Measurements from ENCODE around the gene JUND. TPM values are rescaled to one million over a fixed set of nuclear protein-coding genes. Genes with fewer than 3 reads are reported as not detected.

The JUND gene
- total RNA-seq, 1 donor from 2014 or later, result 68.3 TPM

DNA sequence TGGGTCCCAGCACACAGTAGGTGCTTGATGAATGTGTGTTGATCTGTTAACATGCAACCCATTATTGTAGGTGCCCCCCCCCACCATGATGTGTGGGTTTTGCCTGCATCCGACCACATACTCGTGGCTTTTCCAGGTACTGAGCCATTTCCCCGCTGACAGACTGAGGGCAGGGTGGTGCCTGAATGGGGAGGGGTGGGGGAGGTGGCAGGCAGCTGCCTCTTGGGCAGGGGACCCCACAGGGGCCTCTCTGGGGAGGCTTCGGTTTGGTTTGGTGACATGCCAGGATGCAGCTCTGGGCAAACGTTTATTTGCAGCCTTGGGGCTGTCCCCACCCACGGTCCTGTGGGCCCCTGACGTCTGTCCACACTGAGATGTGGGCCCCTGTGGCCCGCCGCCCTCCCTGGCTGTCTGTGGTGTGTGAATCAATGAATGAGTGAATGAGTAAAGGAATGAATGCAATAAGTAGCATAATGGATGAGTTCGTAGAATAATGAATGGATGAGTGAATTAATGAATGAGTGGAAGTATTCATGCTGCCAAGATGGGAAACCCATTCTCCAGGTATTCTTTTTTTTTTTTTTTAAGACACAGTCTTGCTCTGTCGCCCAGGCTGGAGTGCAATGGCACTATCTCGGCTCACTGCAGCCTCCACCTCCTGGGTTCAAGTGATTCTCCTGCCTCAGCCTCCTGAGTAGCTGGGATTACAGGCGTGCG, 9.0 kb upstream of the JUND start:
- no peak for DNase-seq (ENCODE audit: low read depth in 2 of 2)

DNA sequence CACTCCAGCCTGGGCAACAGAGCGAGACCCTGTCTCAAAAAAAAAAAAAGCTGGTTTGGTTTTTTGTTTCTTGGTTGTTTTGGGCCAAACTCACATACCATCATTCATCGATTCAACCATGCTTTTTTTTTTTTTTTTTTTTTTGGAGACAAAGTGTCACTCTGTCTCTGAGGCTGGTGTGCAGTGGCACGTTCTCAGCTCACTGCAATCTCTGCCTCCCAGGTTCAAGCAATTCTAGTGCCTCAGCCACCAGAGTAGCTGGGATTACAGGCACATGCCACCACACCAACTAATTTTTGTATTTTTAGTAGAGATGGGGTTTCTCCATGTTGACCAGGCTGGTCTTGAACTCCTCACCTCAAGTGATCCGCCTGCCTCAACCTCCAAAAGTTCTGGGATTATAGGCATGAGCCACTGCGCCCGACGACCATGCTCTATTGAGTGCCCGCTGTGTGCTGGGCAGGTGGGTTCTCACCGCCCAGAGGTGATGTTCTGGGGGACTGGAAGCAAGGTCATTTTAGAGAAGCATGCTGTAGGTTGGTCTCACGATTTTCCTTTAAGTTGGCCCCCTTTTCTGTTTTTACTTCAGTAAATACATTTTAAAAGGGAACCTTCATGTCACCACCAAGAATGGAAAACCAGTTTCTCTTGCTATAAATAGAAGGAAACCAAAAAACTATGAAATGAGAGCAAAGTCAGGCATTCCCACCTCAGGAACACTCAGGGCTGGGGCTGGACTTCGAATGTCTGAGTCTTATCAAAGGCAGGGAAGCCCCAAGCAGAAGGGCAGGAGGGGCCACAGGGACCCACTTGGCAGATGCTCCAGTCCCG, 8.3 kb upstream of the JUND start:
- no peak for DNase-seq (ENCODE audit: low read depth in 2 of 2)

DNA sequence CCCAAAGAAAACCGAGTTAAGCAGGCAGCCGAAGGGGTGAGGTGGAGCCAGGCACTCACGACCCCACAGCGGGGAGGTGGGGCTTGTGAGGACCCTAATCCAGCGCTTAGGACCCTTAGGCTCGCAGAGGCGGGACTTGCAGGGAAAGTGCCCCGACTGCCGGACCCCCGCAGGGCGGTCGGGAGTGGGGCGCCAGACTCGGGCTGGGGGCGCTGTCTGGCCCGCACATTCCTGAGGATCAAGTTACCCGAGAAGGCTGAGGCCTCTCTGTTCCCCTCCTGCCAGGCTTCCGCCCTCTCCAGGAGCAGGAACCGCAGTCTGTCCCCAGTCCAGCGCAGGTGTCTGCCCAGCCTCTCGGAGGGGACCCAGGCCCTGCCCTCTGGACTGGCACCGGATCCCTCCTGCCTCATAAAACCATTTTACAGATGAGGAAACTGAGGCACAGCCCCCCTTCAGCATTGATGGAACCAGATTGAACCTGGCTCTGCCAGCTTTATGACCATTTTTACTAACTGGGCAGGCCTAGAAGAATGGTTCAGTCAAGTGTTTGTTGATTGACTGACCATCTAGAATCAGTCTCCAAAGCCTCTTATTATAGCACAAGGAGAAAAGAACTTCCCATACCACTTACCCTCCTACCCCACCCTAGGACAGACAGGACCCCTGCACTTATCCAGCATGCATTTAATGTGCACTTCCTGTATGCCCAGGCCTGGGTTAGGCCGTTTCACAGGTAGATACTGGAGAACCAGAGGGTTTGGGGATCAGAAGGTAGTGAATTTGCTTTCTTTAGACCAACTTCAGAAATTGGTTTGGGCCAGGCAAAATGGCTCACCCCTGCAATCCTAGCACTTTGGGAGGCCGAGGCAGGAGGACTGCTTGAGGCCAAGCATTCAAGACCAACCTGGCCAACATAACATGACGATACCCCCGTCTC, 6.7 kb upstream of the JUND start:
- DNase-seq (ENCODE audit: low read depth in 2 of 2), result no peak

DNA sequence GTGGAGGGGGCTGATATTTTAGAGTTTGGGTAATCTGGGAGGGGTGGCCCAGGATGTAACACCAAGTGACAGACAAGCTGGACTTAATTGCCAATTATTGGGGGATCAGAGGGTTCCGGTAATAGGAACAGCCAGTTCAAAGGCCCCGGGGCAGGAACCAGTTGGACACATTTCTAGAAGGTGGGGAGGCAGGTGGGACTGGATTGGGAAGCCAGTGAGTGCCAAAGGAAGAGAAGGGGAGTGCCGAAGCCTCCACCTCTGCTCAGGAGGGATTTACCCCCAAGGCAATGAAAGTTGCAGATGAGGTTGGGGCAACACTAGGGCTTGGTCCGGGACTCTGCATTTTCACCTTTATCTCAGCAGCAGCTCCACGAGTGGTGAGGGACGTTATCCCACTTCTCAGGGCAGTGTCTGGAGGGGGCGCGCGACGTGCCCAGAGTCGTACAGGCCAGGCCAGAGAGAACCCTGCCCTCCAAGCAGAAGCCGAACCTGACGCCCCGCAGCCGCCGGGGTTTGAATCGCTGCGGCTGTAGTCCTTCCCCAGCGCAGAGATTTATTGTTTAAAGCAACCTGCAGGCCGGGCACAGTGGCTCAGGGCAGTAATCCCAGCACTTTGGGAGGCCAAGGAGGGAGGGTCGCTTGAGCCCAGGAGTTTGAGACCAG, 5.7 kb upstream of the JUND start:
- no peak for DNase-seq (ENCODE audit: low read depth in 2 of 2)

DNA sequence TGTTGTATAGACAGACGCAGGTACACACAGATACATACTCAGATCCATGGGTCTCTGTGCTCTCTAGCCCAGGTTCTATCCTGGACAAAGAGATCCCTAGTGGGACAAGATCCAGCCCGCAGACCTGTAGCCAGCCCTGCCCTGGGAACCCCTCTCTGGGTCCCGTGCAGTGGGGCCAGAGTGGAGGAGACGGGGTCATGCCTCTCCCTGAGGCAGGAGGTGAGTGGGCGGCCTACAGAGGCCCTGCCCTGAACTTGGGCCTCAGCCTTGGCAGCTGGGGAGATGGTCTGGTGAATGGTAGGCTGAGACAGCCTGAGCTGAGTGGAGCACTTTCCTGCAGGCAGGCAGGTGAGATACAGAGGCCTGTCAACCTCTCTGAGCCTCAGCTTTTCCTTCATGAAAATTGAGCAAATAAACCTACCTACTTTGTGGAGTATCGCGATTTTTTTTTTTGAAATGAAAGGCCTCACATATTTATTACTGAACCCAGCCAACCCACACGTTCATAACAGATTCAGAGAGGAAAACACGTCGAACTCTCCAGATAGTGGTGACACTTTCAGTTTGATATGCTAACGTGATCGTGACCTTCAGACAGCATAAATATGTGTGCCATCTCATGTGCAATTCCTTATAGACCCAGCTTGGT, 3.4 kb upstream of the JUND start:
- no peak for DNase-seq (ENCODE audit: low read depth in 2 of 2)

DNA sequence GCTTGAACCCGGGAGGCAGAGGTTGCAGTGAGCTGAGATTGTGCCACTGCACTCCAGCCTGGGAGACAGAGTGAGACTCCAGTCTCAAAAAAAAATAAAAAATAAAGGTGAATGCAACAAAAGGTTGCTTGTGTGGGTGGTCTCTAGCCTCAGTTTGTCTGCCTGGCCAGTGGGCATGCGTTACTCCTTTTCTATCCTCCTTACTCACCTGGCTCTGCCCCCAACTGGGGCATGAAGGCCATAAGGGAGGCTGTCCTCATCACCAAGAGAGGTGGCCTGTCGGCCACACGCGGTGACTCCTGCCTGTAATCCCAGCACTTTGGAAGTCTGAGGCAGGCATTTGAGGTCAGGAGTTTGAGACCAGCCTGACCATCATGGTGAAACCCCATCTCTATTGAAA, 1.9 kb upstream of the JUND start:
- no peak for DNase-seq (ENCODE audit: low read depth in 2 of 2)

DNA sequence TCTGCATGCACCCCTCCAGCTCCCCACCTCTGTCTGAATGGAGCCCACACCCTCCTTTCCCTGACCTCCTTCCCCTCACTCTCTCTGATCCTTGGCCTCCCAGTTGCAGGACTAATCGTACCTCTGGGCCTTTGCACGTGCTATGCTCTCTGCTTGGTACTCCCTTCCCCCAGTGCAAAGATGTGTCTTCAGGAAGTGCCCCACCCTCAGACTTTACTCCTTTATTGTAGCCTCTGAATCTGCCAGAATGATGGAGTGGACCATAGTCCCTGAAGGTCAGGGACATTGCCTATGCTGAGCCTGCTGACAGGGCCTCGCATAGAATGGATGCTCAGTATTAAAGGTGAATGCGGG, 1.3 kb upstream of the JUND start:
- DNase-seq (ENCODE audit: low read depth in 2 of 2), result no peak

DNA sequence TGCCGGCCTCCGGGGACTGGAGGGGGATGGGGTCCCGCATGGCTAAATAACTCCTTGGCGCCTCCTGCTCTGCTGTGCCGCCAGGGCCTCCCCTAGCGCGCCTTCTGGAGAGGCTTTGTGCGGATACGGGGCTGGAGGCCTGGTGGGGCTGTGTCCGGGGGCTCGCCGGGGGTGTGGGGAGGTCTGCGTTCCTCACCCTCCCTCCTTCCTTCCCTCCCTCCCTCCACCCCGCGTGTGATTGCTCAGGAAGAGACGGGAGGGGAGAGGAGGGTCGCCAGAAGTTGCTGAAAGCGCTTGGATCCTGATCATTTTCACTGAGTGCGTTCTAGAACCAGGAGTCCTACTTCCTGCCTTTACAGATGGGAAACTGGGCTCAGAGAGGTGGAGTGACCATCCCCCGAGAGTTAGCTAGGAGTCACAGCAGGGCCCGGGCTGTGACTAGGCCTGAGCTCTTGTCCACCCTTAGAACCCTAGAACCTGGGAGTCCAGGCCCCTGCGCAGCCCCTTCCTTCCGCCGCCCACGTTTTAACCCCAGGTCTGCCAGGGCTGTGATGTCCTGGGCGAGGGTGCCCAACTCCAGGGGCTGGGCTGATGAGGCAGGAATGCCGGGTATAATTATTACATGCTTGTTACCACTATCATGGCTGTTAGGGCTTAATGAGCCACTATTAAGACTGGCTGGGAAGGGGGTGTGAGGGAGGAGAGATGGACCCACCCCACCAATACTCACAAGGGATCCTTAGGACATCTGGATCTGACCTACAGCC, 782 bp upstream of the JUND start:
- DNase-seq (ENCODE audit: low read depth in 2 of 2), result peak in 1 of 2 donors; percentile 65

DNA sequence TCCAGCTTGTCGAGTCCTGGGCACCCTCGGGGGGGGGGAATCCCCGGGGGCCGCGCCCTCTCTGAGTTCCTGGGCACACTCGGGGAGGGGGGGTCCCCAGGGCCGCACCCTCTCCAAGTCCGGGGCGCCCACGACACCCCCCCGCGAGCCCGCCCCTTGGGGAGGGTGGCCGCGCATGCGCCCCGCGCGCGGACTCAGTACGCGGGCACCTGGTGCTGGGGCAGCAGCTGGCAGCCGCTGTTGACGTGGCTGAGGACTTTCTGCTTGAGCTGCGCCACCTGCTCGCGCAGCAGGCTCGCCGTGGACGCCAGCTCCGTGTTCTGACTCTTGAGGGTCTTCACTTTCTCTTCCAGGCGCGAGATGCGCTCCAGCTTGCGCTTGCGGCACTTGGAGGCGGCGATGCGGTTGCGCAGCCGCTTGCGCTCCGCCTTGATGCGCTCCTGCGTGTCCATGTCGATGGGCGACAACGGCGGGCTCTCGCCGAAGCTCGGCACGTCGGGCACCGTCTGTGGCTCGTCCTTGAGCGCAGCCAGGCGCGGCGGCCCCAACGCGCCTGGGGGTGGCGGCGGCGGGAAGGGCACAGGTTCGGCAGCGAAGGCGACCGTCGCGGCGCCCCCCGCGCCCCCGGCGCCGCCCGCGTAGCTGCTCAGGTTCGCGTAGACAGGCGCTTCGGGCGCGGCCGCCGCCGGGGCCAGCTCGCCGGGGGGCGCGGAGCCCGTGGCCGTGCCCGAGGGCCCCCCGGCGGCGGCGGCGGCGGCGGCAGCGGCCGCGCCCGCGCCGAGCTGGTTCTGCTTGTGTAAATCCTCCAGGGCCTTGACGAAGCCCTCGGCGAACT, 958 bp downstream of the JUND start:
- DNase-seq (ENCODE audit: low read depth in 2 of 2), result peak in 1 of 2 donors; percentile 71

DNA sequence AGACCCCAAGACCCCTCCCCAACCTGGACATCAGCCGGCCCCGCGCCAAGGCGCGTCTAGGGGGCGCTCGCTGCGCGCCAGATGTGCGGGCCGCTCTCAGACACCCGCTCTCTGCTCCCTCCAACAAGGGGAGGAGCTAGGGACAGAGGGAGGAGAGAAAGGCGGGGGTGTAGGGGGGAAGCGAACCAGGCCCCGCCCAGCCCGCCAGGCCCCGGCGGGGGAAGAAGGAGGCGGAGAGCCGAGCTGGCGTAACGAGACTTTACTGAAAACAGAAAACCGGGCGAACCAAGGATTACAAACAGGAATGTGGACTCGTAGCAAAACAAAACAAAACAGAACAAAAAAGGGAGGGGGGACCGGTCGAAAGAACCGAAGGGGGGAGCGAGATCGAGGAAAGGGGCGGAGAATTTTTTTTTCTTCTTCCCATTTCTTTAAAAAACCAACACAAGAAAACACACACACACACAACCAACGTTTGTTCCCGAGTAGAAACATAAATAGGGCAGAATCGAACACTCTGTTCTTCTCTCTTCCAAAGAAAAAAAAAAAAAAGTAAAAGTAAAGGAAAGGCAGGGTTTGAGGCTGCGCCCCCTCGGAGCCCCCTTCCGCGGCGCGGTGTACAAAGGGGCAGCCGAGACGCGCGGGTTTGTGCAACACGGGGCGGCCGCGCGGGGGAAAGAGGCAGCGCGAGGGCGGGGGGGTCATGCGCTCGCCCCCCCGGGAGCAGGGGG, 1.7 kb downstream of the JUND start:
- peak; percentile 81 to 95 for DNase-seq (ENCODE audit: low read depth in 2 of 2)

DNA sequence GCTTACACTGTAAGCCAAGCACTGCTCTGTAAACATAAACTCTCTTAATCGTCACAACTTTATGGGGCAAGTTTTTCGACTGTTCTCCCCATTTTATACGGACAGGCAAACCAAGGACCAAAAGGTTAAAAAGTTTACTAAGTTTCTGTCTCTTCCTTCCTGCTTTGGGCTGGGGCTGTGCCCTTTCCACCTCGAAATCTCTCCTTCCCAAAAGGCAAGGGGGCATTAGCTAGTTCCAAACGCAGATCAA, 2.2 kb downstream of the JUND start:
- no peak for DNase-seq (ENCODE audit: low read depth in 2 of 2)

DNA sequence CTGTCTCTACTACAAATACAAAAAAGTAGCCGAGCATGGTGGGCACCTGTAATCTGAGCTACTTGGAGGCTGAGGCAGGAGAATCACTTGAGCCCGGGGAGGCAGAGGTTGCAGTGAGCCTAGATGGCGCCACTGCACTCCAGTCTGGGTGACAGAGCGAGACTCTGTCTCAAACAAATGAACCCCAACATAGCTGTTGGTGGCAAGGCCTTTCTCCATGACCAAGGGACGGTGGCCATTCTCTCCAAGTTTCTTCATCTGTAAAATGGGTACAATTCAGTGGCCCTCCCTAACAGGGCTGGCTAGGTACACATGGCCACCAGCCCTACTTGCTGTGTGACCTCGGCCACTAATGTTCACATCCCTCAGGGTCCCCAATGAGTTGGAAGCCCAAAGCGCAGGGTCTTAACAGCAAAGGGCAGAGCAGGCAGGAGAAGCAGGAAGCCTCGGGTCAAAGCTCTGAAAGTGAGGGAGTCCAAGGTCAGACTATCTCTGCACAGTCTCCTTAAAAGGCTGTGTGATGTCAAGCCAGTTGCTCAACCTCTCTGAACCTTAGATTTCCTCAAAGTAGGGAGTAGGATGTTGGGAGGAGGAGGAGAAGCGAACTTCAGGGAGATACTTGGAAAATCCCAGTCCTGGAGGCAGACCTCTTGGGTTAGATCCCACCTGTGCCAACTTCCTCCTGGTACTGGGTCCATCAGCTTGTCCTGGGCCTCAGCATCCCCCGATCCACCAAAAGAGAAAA, 2.7 kb downstream of the JUND start:
- DNase-seq (ENCODE audit: low read depth in 2 of 2), result no peak

DNA sequence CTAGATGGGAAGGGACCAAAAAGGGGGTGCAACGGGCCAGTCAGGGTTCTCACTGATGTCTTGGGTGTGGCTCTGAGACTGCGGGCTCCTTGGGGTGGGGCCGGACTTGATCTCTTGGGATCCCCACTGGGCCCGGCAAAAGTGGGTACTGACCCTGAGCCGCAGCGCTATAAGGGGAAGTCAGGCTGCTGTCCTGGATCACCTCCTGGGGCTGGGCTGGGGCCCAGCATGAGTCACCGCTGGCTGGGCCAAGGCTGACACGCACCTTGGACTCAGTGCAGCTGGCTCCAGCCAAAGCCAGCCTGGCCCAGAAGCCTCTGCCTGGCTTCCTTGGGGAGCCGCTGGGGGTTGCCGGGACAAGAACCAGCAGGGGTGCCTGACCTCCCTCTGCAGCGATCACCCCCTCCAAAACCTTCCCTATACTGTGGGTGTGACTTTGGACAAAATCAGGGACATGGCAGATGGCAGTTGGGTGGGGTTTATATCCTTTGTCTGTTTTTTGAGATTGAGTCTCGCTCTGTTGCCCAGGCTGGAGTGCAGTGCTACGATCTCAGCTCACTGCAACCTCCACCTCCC, 6.6 kb downstream of the JUND start:
- peak in 1 of 2 donors; percentile 83 for DNase-seq (ENCODE audit: low read depth in 2 of 2)

DNA sequence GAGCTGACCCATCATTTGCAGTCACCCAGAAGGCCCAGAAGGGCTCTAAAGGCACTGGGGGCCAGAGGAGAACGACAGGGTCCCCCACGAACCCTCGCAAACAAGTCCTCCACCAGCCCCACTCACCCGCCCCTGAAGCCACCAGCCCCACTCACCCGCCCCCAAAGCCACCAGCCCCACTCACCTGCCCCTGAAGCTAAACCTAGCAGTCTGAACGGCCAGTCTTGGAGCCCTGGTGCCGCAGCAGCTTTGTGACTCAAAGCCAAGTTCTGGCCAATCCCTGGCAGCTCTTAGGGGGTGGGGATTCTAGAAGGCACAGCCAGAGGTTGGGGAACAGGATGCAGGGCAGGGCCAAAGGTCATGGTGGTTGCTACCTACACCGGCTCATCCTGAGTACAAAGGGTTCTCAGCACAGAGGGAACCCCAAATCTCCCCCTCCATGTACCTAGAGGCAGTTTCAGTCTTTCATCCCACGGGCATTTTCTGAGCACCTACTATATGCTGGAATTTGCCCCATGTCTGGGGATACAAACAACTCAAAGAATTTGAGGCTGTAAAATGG, 7.1 kb downstream of the JUND start, which contains the start of gene IQCN:
TSS of gene IQCN (minus strand) at position 234 of the 562 bp plus-strand sequence. CDS start 4,974 bp downstream, outside the sequence.
- DNase-seq (ENCODE audit: low read depth in 2 of 2), result no peak

DNA sequence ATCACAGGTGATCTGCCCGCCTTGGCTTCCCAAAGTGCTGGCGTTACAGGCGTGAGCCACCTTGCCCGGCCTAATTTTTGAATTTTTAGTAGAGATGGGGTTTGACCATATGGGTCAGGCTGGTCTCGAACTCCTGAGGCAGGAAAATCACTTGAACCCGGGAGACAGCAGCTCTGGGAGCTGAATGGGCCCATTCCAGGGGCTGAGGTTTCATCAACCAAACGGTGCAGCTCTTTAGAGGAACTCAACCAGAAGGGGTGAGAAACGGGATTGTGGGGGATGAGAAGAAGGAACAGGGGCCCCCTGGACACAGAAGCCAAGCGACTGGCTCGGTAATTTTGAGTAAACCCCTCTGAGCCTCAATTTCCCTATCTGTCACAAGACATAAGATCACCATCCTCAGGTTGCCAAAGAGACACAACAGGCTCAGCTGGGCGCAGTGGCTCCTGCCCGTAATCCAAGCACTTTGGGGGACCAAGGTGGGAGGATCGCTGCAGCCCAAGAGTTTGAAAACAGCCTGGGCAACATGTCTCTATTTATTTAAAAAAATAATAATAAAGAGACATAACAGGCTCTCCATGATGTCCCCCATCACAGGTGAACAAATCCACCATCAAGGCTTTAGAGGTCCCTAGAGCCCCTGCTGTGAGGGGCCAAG, 7.7 kb downstream of the JUND start:
- no peak for DNase-seq (ENCODE audit: low read depth in 2 of 2)

DNA sequence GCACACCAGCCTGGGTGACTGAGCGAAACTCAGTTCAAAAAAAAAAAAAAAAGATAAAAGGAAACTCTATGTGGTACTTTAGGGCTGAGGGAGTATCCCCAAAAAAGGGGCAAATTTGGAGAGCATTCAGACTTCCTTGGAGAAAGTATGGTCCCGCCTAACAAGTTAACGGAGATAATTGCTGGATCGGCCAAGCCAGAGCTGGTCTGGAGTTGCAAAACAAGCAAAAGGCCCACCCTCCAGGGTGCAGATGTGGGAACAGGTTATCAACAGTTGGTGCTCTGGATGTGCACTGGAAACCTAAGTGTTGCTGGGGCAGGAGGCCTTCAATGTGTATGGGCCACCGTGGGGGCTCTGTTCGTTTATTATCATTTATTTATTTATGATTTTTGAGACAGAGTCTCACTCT, 10.0 kb downstream of the JUND start:
- no peak for DNase-seq (ENCODE audit: low read depth in 2 of 2)

DNA sequence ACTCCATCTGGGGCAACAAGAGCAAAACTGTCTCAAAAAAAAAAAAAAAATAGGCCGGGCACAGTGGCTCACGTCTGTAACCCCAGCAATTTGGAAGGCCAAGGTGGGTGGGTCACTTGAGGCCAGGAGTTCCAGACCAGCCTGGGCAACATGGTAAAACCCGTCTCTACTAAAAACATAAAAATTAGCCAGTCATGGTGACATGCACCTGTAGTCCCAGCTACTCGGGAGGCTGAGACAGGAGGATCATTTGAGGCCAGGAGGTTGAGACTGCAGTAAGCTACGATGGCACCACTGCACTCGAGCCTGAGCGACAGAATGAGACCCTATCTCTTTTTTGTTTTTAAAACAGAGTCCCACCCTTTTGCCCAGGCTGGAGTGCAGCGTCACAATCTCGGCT, 11.1 kb downstream of the JUND start:
- no peak for DNase-seq (ENCODE audit: low read depth in 2 of 2)

Measured in dermis microvascular lymphatic vessel endothelial cell (primary cell).